Liver (tissue), 3 donors: ENCODE measurements around the gene ADAMTS2.

Experiments
- TF ChIP-seq, protein P1 (sequence below): IDR thresholded peaks from 2 replicates; pipeline ENCODE4 v1.6.1; 2016; ENCODE audit warnings: antibody characterized with exemption
- TF ChIP-seq, protein P2 (sequence below): fragments of 150-350 bp; IDR thresholded peaks from 2 replicates; pipeline ENCODE4 v1.5.1; 2017; ENCODE audit warnings: improper control_type of control experiment, low read depth, low read length; ENCODE audit not compliant: missing input control
- TF ChIP-seq, protein P3 (sequence below): IDR thresholded peaks from 2 replicates; pipeline ENCODE4 v1.6.1; 2016; ENCODE audit warnings: antibody characterized with exemption, mild to moderate bottlenecking
- donor health status: healthy.
- donor health status: healthy.

DNA sequence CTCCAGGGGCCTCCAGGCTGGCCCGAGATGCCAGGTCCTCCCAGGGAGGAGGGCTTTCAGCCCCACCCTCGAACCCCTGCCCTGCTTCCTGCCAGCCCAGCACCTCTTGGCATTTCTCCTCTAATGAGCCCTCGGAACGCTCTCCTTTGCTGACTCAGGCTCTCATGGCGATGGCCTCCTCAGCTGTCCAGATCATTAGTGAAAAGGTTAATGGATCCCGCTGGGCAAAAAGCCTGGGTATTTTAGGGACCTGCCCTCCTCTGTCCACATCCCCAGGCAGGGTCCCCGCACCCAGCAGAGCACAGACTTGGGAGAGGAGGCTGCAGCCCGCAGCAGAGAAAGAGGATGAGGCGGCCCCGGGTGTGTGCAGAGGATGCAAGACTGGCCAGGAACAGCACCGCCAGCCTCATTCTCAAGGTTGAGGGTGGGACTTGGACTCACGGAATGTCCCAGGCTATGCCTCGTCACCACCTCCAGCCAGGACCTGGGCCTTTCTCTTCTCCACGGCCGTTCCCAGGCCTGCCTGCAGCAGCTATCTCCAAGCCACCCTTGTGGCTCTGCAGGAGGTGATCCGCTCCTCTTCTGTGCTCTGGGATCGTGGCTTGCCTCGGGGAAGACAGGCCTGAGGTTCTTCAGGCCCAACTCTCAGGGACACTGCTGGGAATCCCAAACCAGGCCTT is 23.0 kb upstream of the ADAMTS2 start:
- TF ChIP-seq, protein P1, sequence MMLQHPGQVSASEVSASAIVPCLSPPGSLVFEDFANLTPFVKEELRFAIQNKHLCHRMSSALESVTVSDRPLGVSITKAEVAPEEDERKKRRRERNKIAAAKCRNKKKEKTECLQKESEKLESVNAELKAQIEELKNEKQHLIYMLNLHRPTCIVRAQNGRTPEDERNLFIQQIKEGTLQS, result no peak
- TF ChIP-seq, protein P2, sequence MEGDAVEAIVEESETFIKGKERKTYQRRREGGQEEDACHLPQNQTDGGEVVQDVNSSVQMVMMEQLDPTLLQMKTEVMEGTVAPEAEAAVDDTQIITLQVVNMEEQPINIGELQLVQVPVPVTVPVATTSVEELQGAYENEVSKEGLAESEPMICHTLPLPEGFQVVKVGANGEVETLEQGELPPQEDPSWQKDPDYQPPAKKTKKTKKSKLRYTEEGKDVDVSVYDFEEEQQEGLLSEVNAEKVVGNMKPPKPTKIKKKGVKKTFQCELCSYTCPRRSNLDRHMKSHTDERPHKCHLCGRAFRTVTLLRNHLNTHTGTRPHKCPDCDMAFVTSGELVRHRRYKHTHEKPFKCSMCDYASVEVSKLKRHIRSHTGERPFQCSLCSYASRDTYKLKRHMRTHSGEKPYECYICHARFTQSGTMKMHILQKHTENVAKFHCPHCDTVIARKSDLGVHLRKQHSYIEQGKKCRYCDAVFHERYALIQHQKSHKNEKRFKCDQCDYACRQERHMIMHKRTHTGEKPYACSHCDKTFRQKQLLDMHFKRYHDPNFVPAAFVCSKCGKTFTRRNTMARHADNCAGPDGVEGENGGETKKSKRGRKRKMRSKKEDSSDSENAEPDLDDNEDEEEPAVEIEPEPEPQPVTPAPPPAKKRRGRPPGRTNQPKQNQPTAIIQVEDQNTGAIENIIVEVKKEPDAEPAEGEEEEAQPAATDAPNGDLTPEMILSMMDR, result no peak
- TF ChIP-seq, protein P3, sequence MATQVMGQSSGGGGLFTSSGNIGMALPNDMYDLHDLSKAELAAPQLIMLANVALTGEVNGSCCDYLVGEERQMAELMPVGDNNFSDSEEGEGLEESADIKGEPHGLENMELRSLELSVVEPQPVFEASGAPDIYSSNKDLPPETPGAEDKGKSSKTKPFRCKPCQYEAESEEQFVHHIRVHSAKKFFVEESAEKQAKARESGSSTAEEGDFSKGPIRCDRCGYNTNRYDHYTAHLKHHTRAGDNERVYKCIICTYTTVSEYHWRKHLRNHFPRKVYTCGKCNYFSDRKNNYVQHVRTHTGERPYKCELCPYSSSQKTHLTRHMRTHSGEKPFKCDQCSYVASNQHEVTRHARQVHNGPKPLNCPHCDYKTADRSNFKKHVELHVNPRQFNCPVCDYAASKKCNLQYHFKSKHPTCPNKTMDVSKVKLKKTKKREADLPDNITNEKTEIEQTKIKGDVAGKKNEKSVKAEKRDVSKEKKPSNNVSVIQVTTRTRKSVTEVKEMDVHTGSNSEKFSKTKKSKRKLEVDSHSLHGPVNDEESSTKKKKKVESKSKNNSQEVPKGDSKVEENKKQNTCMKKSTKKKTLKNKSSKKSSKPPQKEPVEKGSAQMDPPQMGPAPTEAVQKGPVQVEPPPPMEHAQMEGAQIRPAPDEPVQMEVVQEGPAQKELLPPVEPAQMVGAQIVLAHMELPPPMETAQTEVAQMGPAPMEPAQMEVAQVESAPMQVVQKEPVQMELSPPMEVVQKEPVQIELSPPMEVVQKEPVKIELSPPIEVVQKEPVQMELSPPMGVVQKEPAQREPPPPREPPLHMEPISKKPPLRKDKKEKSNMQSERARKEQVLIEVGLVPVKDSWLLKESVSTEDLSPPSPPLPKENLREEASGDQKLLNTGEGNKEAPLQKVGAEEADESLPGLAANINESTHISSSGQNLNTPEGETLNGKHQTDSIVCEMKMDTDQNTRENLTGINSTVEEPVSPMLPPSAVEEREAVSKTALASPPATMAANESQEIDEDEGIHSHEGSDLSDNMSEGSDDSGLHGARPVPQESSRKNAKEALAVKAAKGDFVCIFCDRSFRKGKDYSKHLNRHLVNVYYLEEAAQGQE, result no peak
